CD4-positive, CD25-positive, alpha-beta regulatory T cell (primary cell): ENCODE measurements around the gene SLC9A9. TPM values are rescaled to one million over a fixed set of nuclear protein-coding genes. Genes with fewer than 3 reads are reported as not detected.

ENCODE experiments used
- ATAC-seq, 2 donors: fragments of 150-1000 bp; cut with Tn5 transposase; one replicate each; pipeline ENCODE4 v1.10.0; 2021; ENCODE audit warnings: low read depth in 2 of 2, moderate number of reproducible peaks in 2 of 2, moderate library complexity in 1 of 2
- DNase-seq, 3 donors: peaks; one replicate each; pipeline versions ENCODE4 v3.0.0 to v3.0.0-alpha.2; 2012 to 2022; ENCODE audit warnings: mixed read lengths in 1 of 3
- H3K27ac ChIP-seq: one replicate; pipeline ENCODE4 v1.7.0; 2013; ENCODE audit warnings: mild to moderate bottlenecking, low read length; ENCODE audit not compliant: insufficient read depth, poor library complexity, severe bottlenecking
- H3K27me3 ChIP-seq: one replicate; pipeline ENCODE4 v1.7.0; 2013; ENCODE audit warnings: low read length; ENCODE audit not compliant: control insufficient read depth, insufficient read depth
- H3K36me3 ChIP-seq: one replicate; pipeline ENCODE4 v1.7.0; 2013; ENCODE audit warnings: mild to moderate bottlenecking, low read length, moderate library complexity; ENCODE audit not compliant: control insufficient read depth, insufficient read depth
- H3K4me1 ChIP-seq: 2 replicates; pipeline ENCODE4 v1.7.0; 2013; ENCODE audit warnings: mild to moderate bottlenecking, low read length; ENCODE audit not compliant: insufficient read depth, control insufficient read depth, poor library complexity, severe bottlenecking
- H3K4me3 ChIP-seq: one replicate; pipeline ENCODE4 v1.7.0; 2013; ENCODE audit warnings: low read depth, mild to moderate bottlenecking, low read length, moderate library complexity
- H3K9me3 ChIP-seq, 2 experiments: 1 replicate in 1 of 2; 2 replicates in 1 of 2; pipeline ENCODE4 v1.7.0; 2013; ENCODE audit warnings: low read length in 2 of 2, mild to moderate bottlenecking in 1 of 2, moderate library complexity in 1 of 2; ENCODE audit not compliant: control insufficient read depth in 2 of 2
- H3K27ac Mint-ChIP-seq, 3 donors: one replicate each; pipeline ENCODE4 v1.8.0; 2020 to 2022; ENCODE audit warnings: mild to moderate bottlenecking in 3 of 3, mixed read lengths in 3 of 3, moderate library complexity in 2 of 3
- H3K27me3 Mint-ChIP-seq: one replicate; pipeline ENCODE4 v1.8.0; 2022; ENCODE audit warnings: mild to moderate bottlenecking, mixed read lengths
- H3K36me3 Mint-ChIP-seq: one replicate; pipeline ENCODE4 v1.8.0; 2020; ENCODE audit warnings: mixed read lengths
- H3K4me1 Mint-ChIP-seq, 4 donors: one replicate each; pipeline ENCODE4 v1.8.0; 2020 to 2022; ENCODE audit warnings: mixed read lengths in 4 of 4, mild to moderate bottlenecking in 1 of 4
- H3K4me3 Mint-ChIP-seq, 4 donors: one replicate each; pipeline ENCODE4 v1.8.0; 2020 to 2022; ENCODE audit warnings: mild to moderate bottlenecking in 4 of 4, mixed read lengths in 4 of 4, moderate library complexity in 3 of 4
- H3K9me3 Mint-ChIP-seq, 7 donors: one replicate each; pipeline ENCODE4 v1.8.0; 2020 to 2022; ENCODE audit warnings: mixed read lengths in 7 of 7, mild to moderate bottlenecking in 3 of 7, moderate library complexity in 2 of 7
- polyA plus RNA-seq, 4 donors: library from polyadenylated mRNA; unstranded; fragments of 300-500 nt; fragmentation: Illumina TruSeq; gene quantifications; one replicate each; pipeline ENCODE4 v1.2.3, GENCODE V29; 2021
- total RNA-seq: library from RNA; stranded (reverse); gene quantifications from one replicate; pipeline ENCODE4 v1.2.3, GENCODE V29; 2022

Gene SLC9A9
- total and polyA plus RNA-seq, 5 donors from 2014 or later, result 31.7 to 49.3 (median 46.4) TPM

GRCh38 chr3:143793971-143794370 lies 54.3 kb downstream of the SLC9A9 start:
- H3K27ac ChIP-seq, result no peak overlapping the region
- H3K9me3 Mint-ChIP-seq, result peaks cover 0 to 11% (median 1%) of the 10 kb centered on the region in 7 donors
- no peaks in the 10 kb centered on the region for H3K4me1 ChIP-seq
- peaks cover 0 to 10% (median 4%) of the 10 kb centered on the region in 4 donors for H3K4me1 Mint-ChIP-seq
- H3K27ac Mint-ChIP-seq, result no peak overlapping the region
- ATAC-seq (no peak), DNase-seq (no peak)
- H3K36me3 ChIP-seq, result peaks cover 27% of the 10 kb centered on the region
- H3K27me3 Mint-ChIP-seq, result no peaks in the 10 kb centered on the region
- no peaks in the 10 kb centered on the region for H3K27me3 ChIP-seq
- no peak overlapping the region for H3K4me3 ChIP-seq
- no peaks in the 10 kb centered on the region for H3K9me3 ChIP-seq
- H3K36me3 Mint-ChIP-seq, result peaks cover 36% of the 10 kb centered on the region
- H3K4me3 Mint-ChIP-seq, result no peak overlapping the region

GRCh38 chr3:143791386-143791785 lies 56.9 kb downstream of the SLC9A9 start:
- H3K9me3 ChIP-seq, result no peaks in the 10 kb centered on the region
- H3K36me3 Mint-ChIP-seq, result peaks cover 39% of the 10 kb centered on the region

GRCh38 chr3:143786219-143787191 lies 61.8 kb downstream of the SLC9A9 start:
- peaks cover 20% of the 10 kb centered on the region for H3K36me3 Mint-ChIP-seq
- no peak overlapping the region for H3K27ac Mint-ChIP-seq

More at GRCh38 chr3:143791386-143791785, 56.9 kb downstream of the SLC9A9 start:
- Mint-ChIP-seq H3K27me3 (no peaks in the 10 kb centered on the region), H3K4me3 (no peak overlapping the region), H3K4me1 (peaks cover 0 to 7% (median 0%) of the 10 kb centered on the region in 4 donors), H3K27ac (no peak overlapping the region), H3K9me3 (peaks cover 0 to 11% (median 1%) of the 10 kb centered on the region in 7 donors)
- Histone ChIP-seq H3K4me3 (no peak overlapping the region), H3K27me3 (no peaks in the 10 kb centered on the region), H3K4me1 (no peaks in the 10 kb centered on the region), H3K27ac (no peak overlapping the region), H3K36me3 (peaks cover 27% of the 10 kb centered on the region)
- ATAC-seq (no peak), DNase-seq (no peak)

GRCh38 chr3:143784446-143784845 lies 63.8 kb downstream of the SLC9A9 start:
- Histone ChIP-seq H3K36me3 (no peaks in the 10 kb centered on the region), H3K4me3 (no peak overlapping the region), H3K27ac (no peak overlapping the region), H3K9me3 (no peaks in the 10 kb centered on the region), H3K27me3 (no peaks in the 10 kb centered on the region), H3K4me1 (no peaks in the 10 kb centered on the region)
- ATAC-seq (no peak), DNase-seq (no peak)
- H3K36me3 Mint-ChIP-seq, result peaks cover 20% of the 10 kb centered on the region
- H3K4me1 Mint-ChIP-seq, result peaks cover 0 to 14% (median 8%) of the 10 kb centered on the region in 4 donors
- no peak overlapping the region for H3K27ac Mint-ChIP-seq
- H3K9me3 Mint-ChIP-seq, result peaks cover 0 to 1% (median 0%) of the 10 kb centered on the region in 7 donors
- no peaks in the 10 kb centered on the region for H3K27me3 Mint-ChIP-seq
- H3K4me3 Mint-ChIP-seq, result no peak overlapping the region

More at GRCh38 chr3:143786219-143787191, 61.8 kb downstream of the SLC9A9 start:
- Histone ChIP-seq H3K27me3 (no peaks in the 10 kb centered on the region), H3K4me1 (no peaks in the 10 kb centered on the region), H3K9me3 (no peaks in the 10 kb centered on the region), H3K36me3 (no peaks in the 10 kb centered on the region), H3K4me3 (no peak overlapping the region), H3K27ac (no peak overlapping the region)
- Mint-ChIP-seq H3K9me3 (peaks cover 0 to 7% (median 1%) of the 10 kb centered on the region in 7 donors), H3K4me3 (no peak overlapping the region), H3K27me3 (no peaks in the 10 kb centered on the region), H3K4me1 (peaks cover 0 to 14% (median 8%) of the 10 kb centered on the region in 4 donors)
- ATAC-seq (no peak), DNase-seq (no peak)

GRCh38 chr3:143783851-143784370 lies 64.4 kb downstream of the SLC9A9 start:
- Mint-ChIP-seq H3K27me3 (no peaks in the 10 kb centered on the region), H3K4me3 (no peak overlapping the region), H3K27ac (peak overlapping the region in 2 of 3 donors; percentile 32 to 35), H3K9me3 (peaks cover 0 to 1% (median 0%) of the 10 kb centered on the region in 7 donors), H3K36me3 (peaks cover 20% of the 10 kb centered on the region), H3K4me1 (peaks cover 0 to 14% (median 8%) of the 10 kb centered on the region in 4 donors)
- no peaks in the 10 kb centered on the region for H3K4me1 ChIP-seq
- no peaks in the 10 kb centered on the region for H3K27me3 ChIP-seq
- no peaks in the 10 kb centered on the region for H3K9me3 ChIP-seq
- H3K4me3 ChIP-seq, result no peak overlapping the region
- H3K36me3 ChIP-seq, result no peaks in the 10 kb centered on the region
- ATAC-seq, result no peak
- DNase-seq, result no peak
- H3K27ac ChIP-seq, result no peak overlapping the region

- Histone ChIP-seq H3K4me3 (peak overlapping the region; percentile 32), H3K27ac (no peak overlapping the region), H3K36me3 (peaks cover 3% of the 10 kb centered on the region), H3K4me1 (peaks cover 6% of the 10 kb centered on the region), H3K27me3 (no peaks in the 10 kb centered on the region), H3K9me3 (no peaks in the 10 kb centered on the region)
- H3K4me1 Mint-ChIP-seq, result peaks cover 0 to 6% (median 4%) of the 10 kb centered on the region in 4 donors
- peaks cover 13% of the 10 kb centered on the region for H3K36me3 Mint-ChIP-seq
- H3K4me3 Mint-ChIP-seq, result no peak overlapping the region
- H3K27me3 Mint-ChIP-seq, result no peaks in the 10 kb centered on the region
- H3K9me3 Mint-ChIP-seq, result no peaks in the 10 kb centered on the region
- no peak overlapping the region for H3K27ac Mint-ChIP-seq
- DNase-seq, result peak in 2 of 3 donors; percentile 60 to 65
- ATAC-seq, result peak; percentile 77 to 79
These were observed 72.8 kb downstream of the SLC9A9 start for GRCh38 chr3:143775459-143775858.

- DNase-seq, result no peak
- Histone ChIP-seq H3K4me1 (peaks cover 6% of the 10 kb centered on the region), H3K36me3 (peaks cover 3% of the 10 kb centered on the region), H3K4me3 (no peak overlapping the region), H3K27ac (no peak overlapping the region), H3K9me3 (no peaks in the 10 kb centered on the region), H3K27me3 (no peaks in the 10 kb centered on the region)
- peak overlapping the region in 1 of 3 donors; percentile 39 for H3K27ac Mint-ChIP-seq
- no peaks in the 10 kb centered on the region for H3K27me3 Mint-ChIP-seq
- peaks cover 0 to 6% (median 4%) of the 10 kb centered on the region in 4 donors for H3K4me1 Mint-ChIP-seq
- H3K4me3 Mint-ChIP-seq, result no peak overlapping the region
- H3K9me3 Mint-ChIP-seq, result no peaks in the 10 kb centered on the region
- H3K36me3 Mint-ChIP-seq, result peaks cover 5% of the 10 kb centered on the region
- no peak for ATAC-seq
These were observed 76.3 kb downstream of the SLC9A9 start for GRCh38 chr3:143771939-143772338.
